Measurements from ENCODE around the gene CHSY1.

Gene CHSY1

DNA sequence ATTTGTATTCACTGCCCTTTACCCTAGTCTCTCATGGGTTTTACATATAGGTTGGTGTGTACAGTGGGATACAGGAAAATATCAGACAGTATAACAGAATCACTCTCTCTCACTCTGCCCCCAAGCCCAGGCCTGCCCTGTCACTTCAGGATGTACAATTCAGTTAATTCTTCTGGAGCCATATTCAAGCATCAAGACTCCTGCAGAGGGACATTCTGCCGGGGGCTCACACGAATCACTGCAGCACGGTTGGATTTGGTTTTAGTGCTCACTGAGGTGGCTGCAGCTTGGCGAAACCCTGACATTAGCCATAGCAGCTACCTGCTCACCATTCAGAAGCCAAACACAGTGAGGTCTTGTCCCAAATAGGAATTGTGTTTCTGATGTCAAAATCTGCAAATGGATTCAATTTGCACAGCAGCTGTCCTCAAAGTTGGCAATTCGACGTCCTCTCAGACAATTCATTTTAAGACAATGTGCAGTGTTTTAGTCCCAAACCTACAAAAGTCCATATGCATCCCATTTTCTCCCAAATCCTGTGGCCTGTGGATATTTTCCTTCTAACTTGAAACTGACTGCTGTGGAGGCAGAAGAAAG, 82.9 kb downstream of the CHSY1 start:
- POLR2A ChIA-PET = no interaction called here
- no peak for TF ChIP-seq LEF1 (IDR thresholded peaks at IDR 0.05; ENCODE audit: borderline replicate concordance)
- TF ChIP-seq ARNT (IDR thresholded peaks at IDR 0.05) = no peak
- TF ChIP-seq, protein P1, sequence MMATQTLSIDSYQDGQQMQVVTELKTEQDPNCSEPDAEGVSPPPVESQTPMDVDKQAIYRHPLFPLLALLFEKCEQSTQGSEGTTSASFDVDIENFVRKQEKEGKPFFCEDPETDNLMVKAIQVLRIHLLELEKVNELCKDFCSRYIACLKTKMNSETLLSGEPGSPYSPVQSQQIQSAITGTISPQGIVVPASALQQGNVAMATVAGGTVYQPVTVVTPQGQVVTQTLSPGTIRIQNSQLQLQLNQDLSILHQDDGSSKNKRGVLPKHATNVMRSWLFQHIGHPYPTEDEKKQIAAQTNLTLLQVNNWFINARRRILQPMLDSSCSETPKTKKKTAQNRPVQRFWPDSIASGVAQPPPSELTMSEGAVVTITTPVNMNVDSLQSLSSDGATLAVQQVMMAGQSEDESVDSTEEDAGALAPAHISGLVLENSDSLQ (IDR thresholded peaks at IDR 0.05) = no peak
- no peak for TF ChIP-seq NFRKB (IDR thresholded peaks at IDR 0.05)
- TF ChIP-seq HDGF (IDR thresholded peaks at IDR 0.05; ENCODE audit: borderline replicate concordance) = no peak
- TF ChIP-seq BHLHE40 (IDR thresholded peaks at IDR 0.05; ENCODE audit: borderline replicate concordance) = no peak
- no peak for TF ChIP-seq FOXM1 (IDR thresholded peaks at IDR 0.05; ENCODE audit: borderline replicate concordance)
- no peak for TF ChIP-seq FOXA1 (IDR thresholded peaks at IDR 0.05)
- no peak for DNase-seq (ENCODE audit: extremely low spot score)
- CTCF ChIA-PET = no interaction called here

- no peak for DNase-seq (ENCODE audit: extremely low spot score)
- POLR2A ChIA-PET = no interaction called here
- CTCF ChIA-PET = interaction anchor here (1.8 kb wide), 1 partner anchor 16 kb away, joined by 5 read pairs; no protein-coding TSS in a partner anchor
- TF ChIP-seq SUZ12 (IDR thresholded peaks at IDR 0.05) = no peak
- no peak for TF ChIP-seq HDGF (IDR thresholded peaks at IDR 0.05; ENCODE audit: borderline replicate concordance)
- no peak for TF ChIP-seq SP1 (IDR thresholded peaks at IDR 0.05)
- TF ChIP-seq FOXK2 (IDR thresholded peaks at IDR 0.05) = no peak
- no peak for TF ChIP-seq TARDBP (IDR thresholded peaks at IDR 0.05)
- TF ChIP-seq FOXA1 (IDR thresholded peaks at IDR 0.05) = no peak
- no peak for TF ChIP-seq L3MBTL2 (conservative IDR thresholded peaks at IDR 0.05)
- TF ChIP-seq, protein P1 (IDR thresholded peaks at IDR 0.05) = no peak
- TF ChIP-seq NFRKB (IDR thresholded peaks at IDR 0.05) = no peak
- TF ChIP-seq LEF1 (IDR thresholded peaks at IDR 0.05; ENCODE audit: borderline replicate concordance) = no peak
- no peak for TF ChIP-seq FOXM1 (IDR thresholded peaks at IDR 0.05; ENCODE audit: borderline replicate concordance)
- no peak for TF ChIP-seq BHLHE40 (IDR thresholded peaks at IDR 0.05; ENCODE audit: borderline replicate concordance)
- TF ChIP-seq ARNT (IDR thresholded peaks at IDR 0.05) = no peak
Measured at GRCh38 chr15:101168463-101168824, 83.4 kb downstream of the CHSY1 start.

- TF ChIP-seq BHLHE40 (IDR thresholded peaks at IDR 0.05; ENCODE audit: borderline replicate concordance) (no peak), LEF1 (IDR thresholded peaks at IDR 0.05; ENCODE audit: borderline replicate concordance) (no peak), FOXM1 (IDR thresholded peaks at IDR 0.05; ENCODE audit: borderline replicate concordance) (no peak), ZNF384 (IDR thresholded peaks at IDR 0.05) (no peak)
- DNase-seq (ENCODE audit: extremely low spot score) = no peak
- POLR2A ChIA-PET = no interaction called here
- CTCF ChIA-PET = interaction anchor here (0.6 to 1.8 kb wide), 2 partner anchors 13 to 15 kb away, joined by 3 to 5 read pairs; no protein-coding TSS in a partner anchor
Measured at GRCh38 chr15:101167753-101168462, 83.9 kb downstream of the CHSY1 start.

- ChIA-PET CTCF (interaction anchor here (1.8 kb wide), 1 partner anchor 15 kb away, joined by 5 read pairs; no protein-coding TSS in a partner anchor), POLR2A (no interaction called here)
- TF ChIP-seq SUZ12 (IDR thresholded peaks at IDR 0.05) = no peak
- TF ChIP-seq FOXM1 (IDR thresholded peaks at IDR 0.05; ENCODE audit: borderline replicate concordance) = no peak
- TF ChIP-seq HDGF (IDR thresholded peaks at IDR 0.05; ENCODE audit: borderline replicate concordance) = no peak
- TF ChIP-seq, protein P1 (IDR thresholded peaks at IDR 0.05) = no peak
- TF ChIP-seq ARNT (IDR thresholded peaks at IDR 0.05) = no peak
- DNase-seq (ENCODE audit: extremely low spot score) = no peak
Measured at GRCh38 chr15:101167411-101167752, 84.5 kb downstream of the CHSY1 start.

DNA sequence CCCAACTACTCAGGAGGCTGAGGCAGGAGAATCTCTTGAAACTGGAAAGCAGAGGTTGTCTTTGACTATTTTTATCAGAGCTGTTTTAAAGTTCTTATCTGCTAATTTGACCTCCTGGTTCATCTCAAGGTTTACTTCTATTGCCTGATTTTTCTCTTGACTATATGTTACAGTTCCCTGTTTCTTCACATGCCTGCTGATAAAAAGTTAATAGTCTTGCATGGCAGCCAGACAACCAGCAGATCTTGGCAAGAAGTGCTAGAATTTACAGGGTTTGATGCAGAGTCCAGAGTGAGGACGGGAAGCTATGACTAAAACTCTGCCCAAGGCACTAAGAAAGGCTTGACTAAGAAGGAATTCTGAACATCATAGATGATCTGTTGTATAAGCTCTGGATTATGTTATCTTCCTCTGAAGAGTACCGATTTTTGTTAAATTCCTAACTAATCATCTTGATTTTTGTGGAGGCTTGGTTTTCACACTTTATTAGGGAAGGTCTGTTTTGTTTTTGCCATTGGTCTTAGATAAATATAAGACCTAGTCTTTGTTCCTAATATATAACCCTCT, 85.9 kb downstream of the CHSY1 start:
- POLR2A ChIA-PET = no interaction called here
- TF ChIP-seq LEF1 (IDR thresholded peaks at IDR 0.05; ENCODE audit: borderline replicate concordance) (no peak), NFRKB (IDR thresholded peaks at IDR 0.05) (no peak), FOXK2 (IDR thresholded peaks at IDR 0.05) (no peak), HDGF (IDR thresholded peaks at IDR 0.05; ENCODE audit: borderline replicate concordance) (no peak), CTBP1 (IDR thresholded peaks at IDR 0.05; ENCODE audit: borderline replicate concordance) (no peak), BHLHE40 (IDR thresholded peaks at IDR 0.05; ENCODE audit: borderline replicate concordance) (no peak), ELF4 (IDR thresholded peaks at IDR 0.05) (no peak), ARNT (IDR thresholded peaks at IDR 0.05) (no peak)
- CTCF ChIA-PET = interaction anchor here (0.6 kb wide), 1 partner anchor 12 kb away, joined by 3 read pairs; no protein-coding TSS in a partner anchor
- DNase-seq (ENCODE audit: extremely low spot score) = no peak

GRCh38 chr15:101162701-101163483, 89.0 kb downstream of the CHSY1 start:
- CTCF ChIA-PET = no interaction called here
- DNase-seq (ENCODE audit: extremely low spot score) = no peak
- POLR2A ChIA-PET = no interaction called here
- TF ChIP-seq ARNT (IDR thresholded peaks at IDR 0.05) = no peak
- no peak for TF ChIP-seq CTBP1 (IDR thresholded peaks at IDR 0.05; ENCODE audit: borderline replicate concordance)

All from HEK293T (cell line).